Uterus (tissue), 4 donors: Measurements from ENCODE around the gene KCNH1. TPM values are rescaled to one million over a fixed set of nuclear protein-coding genes. Genes with fewer than 3 reads are reported as not detected.

Source experiments
- DNase-seq, 2 donors: peaks; one replicate each; pipeline ENCODE4 v3.0.0-alpha.2; 2019 to 2020
- H3K27ac ChIP-seq, 2 donors: fragments of 200-600 bp; sonication (generic); 1 replicate in 1 of 2; 2 replicates in 1 of 2; pipeline ENCODE4 v1.5.1; 2016 to 2018
- H3K27me3 ChIP-seq, 2 donors: fragments of 200-600 bp; sonication (generic); one replicate each; pipeline ENCODE4 v1.5.1; 2018 to 2019; ENCODE audit warnings: control low read depth in 1 of 2
- H3K36me3 ChIP-seq, 2 donors: fragments of 200-600 bp; sonication (generic); one replicate each; pipeline ENCODE4 v1.5.1; 2019; ENCODE audit warnings: control low read depth in 1 of 2
- H3K4me1 ChIP-seq, 2 donors: fragments of 200-600 bp; sonication (generic); one replicate each; pipeline ENCODE4 v1.5.1; 2018 to 2019; ENCODE audit warnings: control low read depth in 1 of 2
- H3K4me3 ChIP-seq, 2 donors: fragments of 200-600 bp; sonication (generic); 1 replicate in 1 of 2; 2 replicates in 1 of 2; pipeline ENCODE4 v1.5.1; 2018 to 2019; ENCODE audit warnings: mild to moderate bottlenecking in 1 of 2
- H3K9me3 ChIP-seq, 2 donors: fragments of 200-600 bp; sonication (generic); one replicate each; pipeline ENCODE4 v1.5.1; 2019; ENCODE audit warnings: control low read depth in 1 of 2
- POLR2A ChIP-seq, 2 donors: fragments of 450-650 bp; IDR thresholded peaks; one replicate each; pipeline ENCODE4 v1.6.1; 2016; ENCODE audit warnings: antibody characterized with exemption in 2 of 2, mild to moderate bottlenecking in 1 of 2, moderate library complexity in 1 of 2
- intact Hi-C: fragments of 100-400 bp; cut with DNase I; formaldehyde crosslinking; loops from one replicate; pipeline ENCODE4 v1.15.1; 2023; ENCODE audit warnings: low total_unique reads
- total RNA-seq, 4 donors: library from RNA; depleted of rRNA in 3 of 4; stranded (reverse); fragments of >200 nt in 3 of 4; gene quantifications; one replicate each; pipeline versions ENCODE4 v1.1.0 to v1.2.4, GENCODE V29; 2014 to 2023
- TF ChIP-seq, protein P1 (sequence below), 4 experiments: fragments of 200-600 bp in 2 of 4; fragments of 450-650 bp in 2 of 4; sonication (generic) in 2 of 4; IDR thresholded peaks; one replicate each; pipeline ENCODE4 v1.5.1; 2016 to 2019; ENCODE audit warnings: antibody characterized with exemption in 4 of 4, mild to moderate bottlenecking in 2 of 4, moderate library complexity in 1 of 4
- donor health status: DM: yes; HTN: yes; CAD: no.

Gene KCNH1
- total RNA-seq, 4 donors from 2014 or later: 1.1 to 1.5 TPM; not detected in 2

DNA sequence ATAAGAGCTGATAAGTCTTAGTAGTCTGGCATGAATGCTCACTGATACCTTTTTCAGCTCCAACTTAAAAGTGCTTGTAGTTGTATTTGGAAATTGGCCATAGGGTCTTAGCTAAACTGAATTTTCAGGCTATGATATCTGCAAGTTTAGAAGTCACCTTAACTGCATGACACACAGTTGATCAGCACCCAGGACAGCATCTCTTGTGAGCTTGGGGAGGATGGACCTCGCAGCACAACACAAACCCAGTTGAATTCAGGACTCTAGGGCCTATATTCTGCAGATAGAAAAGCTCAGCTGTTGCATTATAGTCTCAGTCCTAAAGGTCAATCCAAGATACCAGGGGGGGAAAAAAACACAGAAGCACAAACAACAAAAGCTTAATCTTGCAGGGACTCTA lies 394.3 kb downstream of the KCNH1 start:
- H3K9me3 ChIP-seq: no peaks in the 10 kb centered on the region
- no peaks in the 10 kb centered on the region for H3K27me3 ChIP-seq
- no peak overlapping the region for H3K27ac ChIP-seq
- intact Hi-C loops: no loop called here
- no peaks in the 10 kb centered on the region for H3K36me3 ChIP-seq
- no peak for TF ChIP-seq POLR2A (IDR thresholded peaks at IDR 0.05)
- TF ChIP-seq, protein P1, sequence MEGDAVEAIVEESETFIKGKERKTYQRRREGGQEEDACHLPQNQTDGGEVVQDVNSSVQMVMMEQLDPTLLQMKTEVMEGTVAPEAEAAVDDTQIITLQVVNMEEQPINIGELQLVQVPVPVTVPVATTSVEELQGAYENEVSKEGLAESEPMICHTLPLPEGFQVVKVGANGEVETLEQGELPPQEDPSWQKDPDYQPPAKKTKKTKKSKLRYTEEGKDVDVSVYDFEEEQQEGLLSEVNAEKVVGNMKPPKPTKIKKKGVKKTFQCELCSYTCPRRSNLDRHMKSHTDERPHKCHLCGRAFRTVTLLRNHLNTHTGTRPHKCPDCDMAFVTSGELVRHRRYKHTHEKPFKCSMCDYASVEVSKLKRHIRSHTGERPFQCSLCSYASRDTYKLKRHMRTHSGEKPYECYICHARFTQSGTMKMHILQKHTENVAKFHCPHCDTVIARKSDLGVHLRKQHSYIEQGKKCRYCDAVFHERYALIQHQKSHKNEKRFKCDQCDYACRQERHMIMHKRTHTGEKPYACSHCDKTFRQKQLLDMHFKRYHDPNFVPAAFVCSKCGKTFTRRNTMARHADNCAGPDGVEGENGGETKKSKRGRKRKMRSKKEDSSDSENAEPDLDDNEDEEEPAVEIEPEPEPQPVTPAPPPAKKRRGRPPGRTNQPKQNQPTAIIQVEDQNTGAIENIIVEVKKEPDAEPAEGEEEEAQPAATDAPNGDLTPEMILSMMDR (IDR thresholded peaks at IDR 0.05): no peak
- no peak overlapping the region for H3K4me3 ChIP-seq
- no peaks in the 10 kb centered on the region for H3K4me1 ChIP-seq
- no peak for DNase-seq

DNA sequence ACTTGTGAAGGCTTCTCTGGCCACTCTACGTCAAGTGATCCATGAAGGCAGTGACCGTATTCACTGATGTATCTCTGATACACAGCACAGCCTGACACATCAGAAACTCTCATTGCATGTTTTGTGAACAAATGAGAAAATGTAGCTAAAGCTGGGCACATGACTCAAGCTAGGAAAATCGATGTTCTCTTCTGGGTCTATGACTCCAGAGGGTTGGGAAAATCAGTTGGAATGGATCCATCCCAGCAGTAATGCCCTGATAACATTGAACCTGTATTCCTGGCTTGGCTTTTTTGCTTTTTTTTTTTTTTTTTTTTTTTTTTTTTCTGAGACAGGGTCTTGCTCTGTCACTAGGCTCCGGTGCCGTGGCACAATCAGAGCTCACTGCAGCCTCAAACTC lies 395.7 kb downstream of the KCNH1 start:
- Histone ChIP-seq H3K9me3 (no peaks in the 10 kb centered on the region), H3K4me3 (no peak overlapping the region), H3K27me3 (no peaks in the 10 kb centered on the region), H3K4me1 (no peaks in the 10 kb centered on the region), H3K27ac (no peak overlapping the region), H3K36me3 (no peaks in the 10 kb centered on the region)
- intact Hi-C loops: no loop called here
- TF ChIP-seq POLR2A (IDR thresholded peaks at IDR 0.05): no peak
- TF ChIP-seq, protein P1 (IDR thresholded peaks at IDR 0.05): no peak
- DNase-seq: no peak

DNA sequence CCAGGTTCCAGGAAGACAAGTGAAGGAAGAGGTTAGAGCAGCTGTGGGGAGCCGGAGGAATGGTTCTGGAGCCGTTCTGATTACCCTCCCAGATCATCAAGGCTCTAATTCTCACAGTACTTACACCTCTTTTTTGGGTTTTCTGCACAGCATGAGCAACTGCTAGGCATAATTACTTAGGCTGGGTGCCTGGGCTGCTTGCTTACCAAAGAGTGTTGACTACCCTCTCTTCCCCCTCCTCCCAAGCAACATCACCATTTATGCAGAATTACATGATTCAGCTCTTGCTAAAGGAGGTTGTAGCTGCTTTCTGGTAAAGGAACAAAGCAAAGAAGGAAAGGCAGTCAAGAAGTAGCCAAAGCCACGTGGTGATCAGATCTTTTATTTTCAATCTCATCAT lies 397.2 kb downstream of the KCNH1 start:
- H3K9me3 ChIP-seq: no peaks in the 10 kb centered on the region
- no peaks in the 10 kb centered on the region for H3K27me3 ChIP-seq

DNA sequence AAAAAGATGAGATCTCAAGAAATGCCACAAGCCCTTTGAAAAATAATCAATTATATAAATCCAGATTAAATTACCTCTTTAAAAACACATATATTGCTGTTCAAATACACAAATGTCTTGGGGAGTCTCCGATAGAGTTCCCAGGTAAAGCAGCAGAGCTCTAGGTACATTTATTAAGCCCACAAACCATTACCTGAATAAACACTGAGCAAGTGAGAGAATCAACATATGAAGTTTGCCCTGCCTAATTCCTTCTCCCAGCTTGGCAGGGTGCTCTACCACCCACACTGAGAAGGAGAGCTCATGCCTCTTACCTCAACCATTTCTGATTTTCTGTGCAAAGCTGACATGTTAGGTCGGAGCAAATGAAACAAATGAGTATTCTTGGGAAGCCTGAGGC lies 402.4 kb downstream of the KCNH1 start:
- Histone ChIP-seq H3K9me3 (no peaks in the 10 kb centered on the region), H3K36me3 (no peaks in the 10 kb centered on the region), H3K4me3 (no peak overlapping the region), H3K27me3 (no peaks in the 10 kb centered on the region), H3K27ac (no peak overlapping the region), H3K4me1 (no peaks in the 10 kb centered on the region)
- TF ChIP-seq, protein P1 (IDR thresholded peaks at IDR 0.05): no peak
- TF ChIP-seq POLR2A (IDR thresholded peaks at IDR 0.05): no peak
- intact Hi-C loops: no loop called here
- no peak for DNase-seq

More for the DNA sequence above, 397.2 kb downstream of the KCNH1 start:
- no peak for TF ChIP-seq POLR2A (IDR thresholded peaks at IDR 0.05)
- TF ChIP-seq, protein P1 (IDR thresholded peaks at IDR 0.05): no peak
- no peaks in the 10 kb centered on the region for H3K36me3 ChIP-seq
- H3K4me3 ChIP-seq: no peak overlapping the region
- no peak for DNase-seq
- H3K4me1 ChIP-seq: no peaks in the 10 kb centered on the region
- H3K27ac ChIP-seq: no peak overlapping the region
- intact Hi-C loops: no loop called here

DNA sequence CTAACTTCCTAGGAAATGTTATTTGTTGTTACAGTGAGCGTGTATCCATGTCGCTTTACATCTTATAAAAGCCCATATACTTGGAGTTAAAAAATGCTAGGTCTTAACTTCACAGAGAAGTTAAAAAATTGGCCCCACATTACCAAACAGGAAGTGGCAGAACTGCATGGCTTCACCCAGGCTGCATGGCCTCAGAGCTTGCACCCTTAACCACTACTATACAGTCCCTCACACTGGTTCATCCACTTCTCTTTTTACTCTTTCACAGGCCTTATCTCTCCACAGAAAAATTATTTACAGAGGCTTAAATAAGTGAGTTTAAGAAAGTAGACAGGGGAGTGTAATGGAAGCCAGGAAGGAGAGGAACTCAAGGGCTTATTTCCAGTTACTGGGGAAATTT lies 402.8 kb downstream of the KCNH1 start:
- no peak for DNase-seq
- no peaks in the 10 kb centered on the region for H3K9me3 ChIP-seq
- intact Hi-C loops: no loop called here
- H3K27me3 ChIP-seq: no peaks in the 10 kb centered on the region
- no peak overlapping the region for H3K4me3 ChIP-seq
- H3K36me3 ChIP-seq: no peaks in the 10 kb centered on the region
- TF ChIP-seq, protein P1 (IDR thresholded peaks at IDR 0.05): no peak
- no peak for TF ChIP-seq POLR2A (IDR thresholded peaks at IDR 0.05)
- H3K27ac ChIP-seq: no peak overlapping the region
- no peaks in the 10 kb centered on the region for H3K4me1 ChIP-seq
